WTC11 (cell line): ENCODE measurements around the gene MLPH. TPM values are rescaled to one million over a fixed set of nuclear protein-coding genes. Genes with fewer than 3 reads are reported as not detected.
A peak's percentile ranks its signal among the peaks of the same experiment; 100 is the strongest.

Experiments used
- ATAC-seq: fragments of 200-7000 bp; cut with Tn5 transposase; 2 replicates; pipeline ENCODE4 v1.10.0; 2021; ENCODE audit warnings: mild to moderate bottlenecking, moderate library complexity
- CTCF ChIA-PET: fragments of 300-600 bp; sonication (Branson Sonifier 250); formaldehyde crosslinking; loops from one replicate; lab custom pipeline; 2021; ENCODE audit warnings: antibody characterized with exemption; lab: Charles Lee
- POLR2A ChIA-PET: fragments of 350-600 bp; sonication (Branson Sonifier 250); formaldehyde crosslinking; loops from one replicate; lab custom pipeline; 2021; ENCODE audit warnings: antibody characterized with exemption; lab: Charles Lee
- DNase-seq: peaks from one replicate; pipeline ENCODE4 v3.0.0; 2021; ENCODE audit warnings: low spot score
- H3K27ac Mint-ChIP-seq: 2 replicates; pipeline ENCODE4 v1.8.0; 2021; ENCODE audit warnings: mixed read lengths
- H3K27me3 Mint-ChIP-seq: 2 replicates; pipeline ENCODE4 v1.8.0; 2021; ENCODE audit warnings: low read depth, mild to moderate bottlenecking, moderate library complexity, mixed read lengths
- H3K36me3 Mint-ChIP-seq: 2 replicates; pipeline ENCODE4 v1.8.0; 2021; ENCODE audit warnings: mixed read lengths
- H3K4me1 Mint-ChIP-seq: 2 replicates; pipeline ENCODE4 v1.8.0; 2022; ENCODE audit warnings: mixed read lengths
- H3K4me3 Mint-ChIP-seq: 2 replicates; pipeline ENCODE4 v1.8.0; 2021; ENCODE audit warnings: mild to moderate bottlenecking, moderate library complexity, mixed read lengths
- H3K9me3 Mint-ChIP-seq: 2 replicates; pipeline ENCODE4 v1.8.0; 2021; ENCODE audit warnings: mixed read lengths
- AR ChIP-seq: fragments of 250-450 bp; sonication (Bioruptor Pico); IDR thresholded peaks from 2 replicates; pipeline ENCODE4 v1.9.0; 2021; ENCODE audit warnings: mild to moderate bottlenecking
- E2F1 ChIP-seq: sonication (generic); formaldehyde crosslinking; IDR thresholded peaks from 2 replicates; pipeline ENCODE4 v1.8.0; 2022; ENCODE audit warnings: mild to moderate bottlenecking, missing genetic modification reagents
- ELF4 ChIP-seq: sonication (generic); formaldehyde crosslinking; IDR thresholded peaks from 2 replicates; pipeline ENCODE4 v1.8.1; 2022; ENCODE audit warnings: low read depth, mild to moderate bottlenecking, moderate library complexity, missing genetic modification reagents
- ERG ChIP-seq: fragments of 250-450 bp; sonication (Bioruptor Pico); IDR thresholded peaks from 2 replicates; pipeline ENCODE4 v1.8.0; 2021; ENCODE audit warnings: mild to moderate bottlenecking
- FOXJ3 ChIP-seq: sonication (generic); formaldehyde crosslinking; IDR thresholded peaks from 2 replicates; pipeline ENCODE4 v1.9.0; 2021; ENCODE audit warnings: missing genetic modification reagents, mild to moderate bottlenecking, borderline replicate concordance
- FOXP1 ChIP-seq: sonication (generic); formaldehyde crosslinking; IDR thresholded peaks from 2 replicates; pipeline ENCODE4 v1.8.0; 2022; ENCODE audit warnings: missing genetic modification reagents, mild to moderate bottlenecking, moderate library complexity, borderline replicate concordance
- KAT7 ChIP-seq: sonication (generic); formaldehyde crosslinking; IDR thresholded peaks from 2 replicates; pipeline ENCODE4 v1.8.1; 2023; ENCODE audit warnings: missing genetic modification reagents, mild to moderate bottlenecking, borderline replicate concordance
- NFATC4 ChIP-seq: fragments of 250-450 bp; sonication (Bioruptor Pico); IDR thresholded peaks from 2 replicates; pipeline ENCODE4 v1.9.0; 2021; ENCODE audit warnings: mild to moderate bottlenecking
- SMAD3 ChIP-seq: sonication (generic); formaldehyde crosslinking; IDR thresholded peaks from 2 replicates; pipeline ENCODE4 v1.8.0; 2022; ENCODE audit warnings: missing genetic modification reagents, mild to moderate bottlenecking, borderline replicate concordance
- STAT6 ChIP-seq: sonication (generic); formaldehyde crosslinking; conservative IDR thresholded peaks from 2 replicates; pipeline ENCODE4 v1.8.1; 2023; ENCODE audit warnings: mild to moderate bottlenecking, low read depth, missing genetic modification reagents, moderate library complexity
- TCF7 ChIP-seq: sonication (generic); formaldehyde crosslinking; IDR thresholded peaks from 2 replicates; pipeline ENCODE4 v1.8.0; 2022; ENCODE audit warnings: mild to moderate bottlenecking, low read depth, missing genetic modification reagents, moderate library complexity
- ZNF232 ChIP-seq: sonication (generic); formaldehyde crosslinking; IDR thresholded peaks from 2 replicates; pipeline ENCODE4 v1.8.0; 2022; ENCODE audit warnings: mild to moderate bottlenecking, missing genetic modification reagents
- ZNF416 ChIP-seq: fragments of 250-450 bp; sonication (Bioruptor Pico); IDR thresholded peaks from 2 replicates; pipeline ENCODE4 v1.9.0; 2021; ENCODE audit warnings: mild to moderate bottlenecking, inconsistent platforms
- total RNA-seq: library from RNA; stranded (reverse); gene quantifications from 3 replicates; pipeline ENCODE4 v1.2.3, GENCODE V29; 2021
- TF ChIP-seq, protein P1 (sequence below): sonication (generic); formaldehyde crosslinking; IDR thresholded peaks from 2 replicates; pipeline ENCODE4 v1.8.1; 2023; ENCODE audit warnings: mild to moderate bottlenecking, moderate library complexity, missing genetic modification reagents
- TF ChIP-seq, protein P2 (sequence below): fragments of 250-450 bp; sonication (Bioruptor Pico); IDR thresholded peaks from 2 replicates; pipeline ENCODE4 v1.9.0; 2021; ENCODE audit warnings: moderate library complexity, mild to moderate bottlenecking, inconsistent platforms, borderline replicate concordance
- TF ChIP-seq, protein P3 (sequence below): sonication (generic); formaldehyde crosslinking; IDR thresholded peaks from 2 replicates; pipeline ENCODE4 v1.8.1; 2023; ENCODE audit warnings: mild to moderate bottlenecking, missing genetic modification reagents, borderline replicate concordance

MLPH gene
- total RNA-seq, 1 experiment from 2014 or later: 10.3 TPM

GRCh38 chr2:237591141-237591881, 104.3 kb downstream of the MLPH start:
- Mint-ChIP-seq H3K9me3 (no peaks in the 10 kb centered on the region), H3K4me1 (peaks cover 80% of the 10 kb centered on the region), H3K4me3 (peak overlapping the region; percentile 83), H3K27me3 (no peaks in the 10 kb centered on the region), H3K36me3 (peaks cover 15% of the 10 kb centered on the region), H3K27ac (peak overlapping the region; percentile 76)
- TF ChIP-seq FOXP1 (no peak), AR (CRISPR knock-in tag) (no peak)
- TF ChIP-seq, protein P1, sequence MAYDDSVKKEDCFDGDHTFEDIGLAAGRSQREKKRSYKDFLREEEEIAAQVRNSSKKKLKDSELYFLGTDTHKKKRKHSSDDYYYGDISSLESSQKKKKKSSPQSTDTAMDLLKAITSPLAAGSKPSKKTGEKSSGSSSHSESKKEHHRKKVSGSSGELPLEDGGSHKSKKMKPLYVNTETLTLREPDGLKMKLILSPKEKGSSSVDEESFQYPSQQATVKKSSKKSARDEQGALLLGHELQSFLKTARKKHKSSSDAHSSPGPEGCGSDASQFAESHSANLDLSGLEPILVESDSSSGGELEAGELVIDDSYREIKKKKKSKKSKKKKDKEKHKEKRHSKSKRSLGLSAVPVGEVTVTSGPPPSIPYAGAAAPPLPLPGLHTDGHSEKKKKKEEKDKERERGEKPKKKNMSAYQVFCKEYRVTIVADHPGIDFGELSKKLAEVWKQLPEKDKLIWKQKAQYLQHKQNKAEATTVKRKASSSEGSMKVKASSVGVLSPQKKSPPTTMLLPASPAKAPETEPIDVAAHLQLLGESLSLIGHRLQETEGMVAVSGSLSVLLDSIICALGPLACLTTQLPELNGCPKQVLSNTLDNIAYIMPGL (CRISPR knock-in tag): no peak
- POLR2A ChIA-PET: interaction anchor here (0.8 to 2.4 kb wide), 6 partner anchors 9 to 79 kb away, joined by 3 to 7 read pairs (median 4); no protein-coding TSS in a partner anchor
- DNase-seq (peak; percentile 85), ATAC-seq (no peak)
- CTCF ChIA-PET: interaction anchor here (1.1 to 5.5 kb wide), 8 partner anchors 10 to 183 kb away, joined by 3 to 37 read pairs (median 7); no protein-coding TSS in a partner anchor

GRCh38 chr2:237592425-237592980, 105.5 kb downstream of the MLPH start:
- Mint-ChIP-seq H3K4me1 (peaks cover 74% of the 10 kb centered on the region), H3K9me3 (no peaks in the 10 kb centered on the region), H3K27me3 (no peaks in the 10 kb centered on the region; the same call in 1 of the 2 replicates), H3K27ac (peak overlapping the region; percentile 27; the same call in 1 of the 2 replicates), H3K4me3 (no peak overlapping the region), H3K36me3 (peaks cover 3% of the 10 kb centered on the region)
- CTCF ChIA-PET: interaction anchor here (2.6 to 5.5 kb wide), 4 partner anchors 9 to 80 kb away, joined by 8 to 37 read pairs (median 34); no protein-coding TSS in a partner anchor
- ATAC-seq (no peak), DNase-seq (no peak)
- POLR2A ChIA-PET: interaction anchor here (0.7 to 2.0 kb wide), 2 partner anchors 8 to 569 kb away, joined by 5 to 8 read pairs; no protein-coding TSS in a partner anchor
- TF ChIP-seq FOXP1: no peak
- TF ChIP-seq SMAD3 (CRISPR knock-in tag): no peak
- TF ChIP-seq, protein P2, sequence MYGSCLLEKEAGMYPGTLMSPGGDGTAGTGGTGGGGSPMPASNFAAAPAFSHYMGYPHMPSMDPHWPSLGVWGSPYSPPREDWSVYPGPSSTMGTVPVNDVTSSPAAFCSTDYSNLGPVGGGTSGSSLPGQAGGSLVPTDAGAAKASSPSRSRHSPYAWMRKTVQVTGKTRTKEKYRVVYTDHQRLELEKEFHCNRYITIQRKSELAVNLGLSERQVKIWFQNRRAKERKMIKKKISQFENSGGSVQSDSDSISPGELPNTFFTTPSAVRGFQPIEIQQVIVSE (CRISPR knock-in tag): no peak
- no peak for TF ChIP-seq KAT7 (CRISPR knock-in tag)
- TF ChIP-seq STAT6 (CRISPR knock-in tag): no peak
- TF ChIP-seq ZNF232: no peak
- TF ChIP-seq, protein P3, sequence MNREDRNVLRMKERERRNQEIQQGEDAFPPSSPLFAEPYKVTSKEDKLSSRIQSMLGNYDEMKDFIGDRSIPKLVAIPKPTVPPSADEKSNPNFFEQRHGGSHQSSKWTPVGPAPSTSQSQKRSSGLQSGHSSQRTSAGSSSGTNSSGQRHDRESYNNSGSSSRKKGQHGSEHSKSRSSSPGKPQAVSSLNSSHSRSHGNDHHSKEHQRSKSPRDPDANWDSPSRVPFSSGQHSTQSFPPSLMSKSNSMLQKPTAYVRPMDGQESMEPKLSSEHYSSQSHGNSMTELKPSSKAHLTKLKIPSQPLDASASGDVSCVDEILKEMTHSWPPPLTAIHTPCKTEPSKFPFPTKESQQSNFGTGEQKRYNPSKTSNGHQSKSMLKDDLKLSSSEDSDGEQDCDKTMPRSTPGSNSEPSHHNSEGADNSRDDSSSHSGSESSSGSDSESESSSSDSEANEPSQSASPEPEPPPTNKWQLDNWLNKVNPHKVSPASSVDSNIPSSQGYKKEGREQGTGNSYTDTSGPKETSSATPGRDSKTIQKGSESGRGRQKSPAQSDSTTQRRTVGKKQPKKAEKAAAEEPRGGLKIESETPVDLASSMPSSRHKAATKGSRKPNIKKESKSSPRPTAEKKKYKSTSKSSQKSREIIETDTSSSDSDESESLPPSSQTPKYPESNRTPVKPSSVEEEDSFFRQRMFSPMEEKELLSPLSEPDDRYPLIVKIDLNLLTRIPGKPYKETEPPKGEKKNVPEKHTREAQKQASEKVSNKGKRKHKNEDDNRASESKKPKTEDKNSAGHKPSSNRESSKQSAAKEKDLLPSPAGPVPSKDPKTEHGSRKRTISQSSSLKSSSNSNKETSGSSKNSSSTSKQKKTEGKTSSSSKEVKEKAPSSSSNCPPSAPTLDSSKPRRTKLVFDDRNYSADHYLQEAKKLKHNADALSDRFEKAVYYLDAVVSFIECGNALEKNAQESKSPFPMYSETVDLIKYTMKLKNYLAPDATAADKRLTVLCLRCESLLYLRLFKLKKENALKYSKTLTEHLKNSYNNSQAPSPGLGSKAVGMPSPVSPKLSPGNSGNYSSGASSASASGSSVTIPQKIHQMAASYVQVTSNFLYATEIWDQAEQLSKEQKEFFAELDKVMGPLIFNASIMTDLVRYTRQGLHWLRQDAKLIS (CRISPR knock-in tag): no peak
- no peak for TF ChIP-seq ZNF416 (CRISPR knock-in tag)
- no peak for TF ChIP-seq FOXJ3
- TF ChIP-seq ELF4: no peak
- no peak for TF ChIP-seq NFATC4 (CRISPR knock-in tag)
- TF ChIP-seq TCF7 (CRISPR knock-in tag): no peak
- no peak for TF ChIP-seq ERG
- TF ChIP-seq E2F1: no peak
